NAMALWA (cell line): Measurements from ENCODE around the gene ACVR1C.

Experiments used
- DNase-seq: peaks from one replicate; pipeline ENCODE4 v3.0.0-alpha.2; 2015; ENCODE audit warnings: low spot score

Gene ACVR1C

DNA sequence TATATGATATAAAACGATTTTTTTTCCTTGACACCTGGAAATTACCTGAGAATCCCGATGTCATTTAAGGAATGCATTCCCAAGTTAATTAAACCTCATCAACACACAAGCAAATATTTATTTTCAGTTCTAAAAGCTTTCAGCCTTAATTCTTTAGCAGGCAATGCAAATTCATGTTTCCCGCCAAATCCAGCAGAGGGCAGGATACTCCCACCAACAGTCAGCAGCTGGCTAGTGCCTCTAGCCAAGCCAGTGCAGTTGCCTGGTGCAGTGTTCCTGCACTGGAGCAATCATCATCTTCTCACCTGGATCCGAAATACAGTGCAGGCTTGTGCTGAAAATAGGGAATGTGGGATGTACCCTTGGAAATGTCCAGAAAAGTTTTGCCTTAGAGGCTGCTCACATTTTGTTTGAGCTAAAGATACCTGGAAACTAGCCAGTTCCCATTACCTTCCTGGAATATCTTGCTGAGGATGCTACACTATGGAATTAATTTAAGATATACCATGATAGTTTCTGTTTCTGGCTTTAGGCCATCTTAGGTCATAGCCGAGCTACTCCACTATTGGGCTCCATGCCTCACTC, 136.4 kb downstream of the ACVR1C start:
- peak; percentile 81 for DNase-seq

DNA sequence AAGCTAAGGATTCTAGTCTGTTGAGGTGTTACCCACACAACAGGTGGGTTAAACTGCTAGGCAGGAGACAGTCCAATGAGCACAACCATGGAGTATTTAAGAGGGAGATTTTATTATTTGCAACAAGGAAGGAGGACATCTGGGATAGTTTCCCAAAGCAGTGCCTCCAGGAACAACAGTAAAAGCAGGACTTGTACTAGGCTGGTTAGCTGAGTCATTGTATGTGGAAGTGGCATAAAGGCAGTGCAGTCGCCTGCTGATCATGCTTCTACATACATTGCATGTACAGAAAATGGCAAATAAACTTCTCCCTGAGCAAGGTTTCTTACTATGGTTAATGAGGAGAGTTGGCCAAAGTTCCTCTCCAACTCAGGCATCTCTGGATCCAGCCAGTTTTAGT, 138.7 kb downstream of the ACVR1C start:
- DNase-seq, result no peak

DNA sequence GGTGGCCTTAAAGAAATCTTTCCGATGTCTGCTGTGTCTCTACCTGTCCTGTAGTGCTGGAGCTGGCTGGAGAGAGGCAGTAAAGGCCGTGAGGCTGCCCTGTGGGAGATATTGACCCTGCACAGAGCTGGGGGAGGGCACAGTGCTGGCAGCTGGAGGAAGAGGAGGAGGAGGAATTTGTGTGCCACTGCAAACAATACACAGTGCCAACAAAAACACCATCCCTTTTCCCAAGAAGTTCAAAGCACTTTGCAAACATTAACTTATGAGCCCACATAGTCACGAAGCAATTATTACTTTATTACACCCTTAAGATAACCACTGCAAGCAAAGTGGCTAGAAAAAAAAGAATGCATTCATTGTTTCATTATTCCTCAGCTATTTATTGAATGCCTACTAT, 139.8 kb downstream of the ACVR1C start:
- DNase-seq, result no peak

DNA sequence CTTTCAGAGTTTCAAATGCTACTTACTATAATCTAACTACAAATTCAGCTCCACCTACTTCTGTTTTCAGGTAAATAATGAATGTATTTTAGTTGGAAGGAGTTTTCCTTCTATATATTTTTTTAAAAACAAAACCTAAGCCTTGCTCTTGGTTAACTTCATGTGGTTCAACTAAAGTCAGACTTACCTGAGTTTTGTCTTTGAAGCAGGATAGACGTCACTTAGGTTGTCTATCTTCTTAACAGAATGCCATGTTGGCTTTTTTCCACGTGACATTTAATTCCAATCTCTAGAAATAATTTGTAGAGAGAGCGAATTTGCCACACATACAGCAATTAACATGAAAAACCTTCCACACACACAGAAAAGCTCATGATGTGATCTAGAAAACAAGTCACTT, 140.9 kb downstream of the ACVR1C start:
- no peak for DNase-seq

DNA sequence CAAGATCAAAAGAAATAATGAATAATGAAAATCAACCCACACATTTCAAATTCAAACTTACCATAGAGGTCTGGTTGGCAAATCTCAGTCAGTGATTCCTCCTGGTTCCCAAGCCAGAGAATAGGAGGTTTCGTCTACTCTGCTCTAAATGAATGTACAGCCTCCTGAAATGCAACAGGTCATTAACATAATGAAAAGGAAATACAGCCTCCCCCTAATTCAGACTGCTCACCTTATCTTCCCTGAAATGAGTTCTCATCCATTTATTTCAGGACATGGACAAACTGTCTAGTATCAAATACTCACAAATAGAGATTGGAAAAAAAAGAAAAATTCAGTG, 141.4 kb downstream of the ACVR1C start:
- no peak for DNase-seq

DNA sequence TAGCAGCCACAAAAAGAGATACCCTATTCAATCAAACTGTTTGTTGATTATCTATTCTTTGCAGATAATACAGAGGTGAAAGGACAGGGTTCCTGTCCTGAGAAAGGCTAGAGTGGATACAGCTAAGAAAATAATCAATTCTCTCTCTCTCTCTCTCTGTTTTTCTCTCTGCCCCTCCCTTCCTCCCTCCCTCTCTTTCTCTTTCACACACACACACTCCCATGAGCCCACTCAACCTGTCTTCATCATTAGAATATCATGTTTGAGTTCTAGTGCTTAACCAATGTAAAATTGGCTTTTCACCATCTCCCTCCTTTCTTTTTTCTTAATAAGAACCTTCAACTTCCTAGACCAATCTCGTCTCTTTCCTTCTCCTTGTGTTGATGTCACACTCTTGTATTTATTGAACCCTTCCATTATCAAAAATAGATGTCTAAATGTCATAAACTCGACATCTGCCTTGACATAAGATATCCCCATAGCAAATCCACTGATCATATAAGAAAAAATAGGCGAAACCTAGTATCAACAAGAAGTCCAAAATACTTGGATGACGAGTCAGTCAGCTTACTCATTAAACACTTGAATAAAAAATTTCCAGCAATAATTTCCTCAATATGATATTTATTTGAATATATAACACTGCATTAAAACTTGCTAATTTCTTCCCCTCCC, 141.9 kb downstream of the ACVR1C start:
- no peak for DNase-seq

DNA sequence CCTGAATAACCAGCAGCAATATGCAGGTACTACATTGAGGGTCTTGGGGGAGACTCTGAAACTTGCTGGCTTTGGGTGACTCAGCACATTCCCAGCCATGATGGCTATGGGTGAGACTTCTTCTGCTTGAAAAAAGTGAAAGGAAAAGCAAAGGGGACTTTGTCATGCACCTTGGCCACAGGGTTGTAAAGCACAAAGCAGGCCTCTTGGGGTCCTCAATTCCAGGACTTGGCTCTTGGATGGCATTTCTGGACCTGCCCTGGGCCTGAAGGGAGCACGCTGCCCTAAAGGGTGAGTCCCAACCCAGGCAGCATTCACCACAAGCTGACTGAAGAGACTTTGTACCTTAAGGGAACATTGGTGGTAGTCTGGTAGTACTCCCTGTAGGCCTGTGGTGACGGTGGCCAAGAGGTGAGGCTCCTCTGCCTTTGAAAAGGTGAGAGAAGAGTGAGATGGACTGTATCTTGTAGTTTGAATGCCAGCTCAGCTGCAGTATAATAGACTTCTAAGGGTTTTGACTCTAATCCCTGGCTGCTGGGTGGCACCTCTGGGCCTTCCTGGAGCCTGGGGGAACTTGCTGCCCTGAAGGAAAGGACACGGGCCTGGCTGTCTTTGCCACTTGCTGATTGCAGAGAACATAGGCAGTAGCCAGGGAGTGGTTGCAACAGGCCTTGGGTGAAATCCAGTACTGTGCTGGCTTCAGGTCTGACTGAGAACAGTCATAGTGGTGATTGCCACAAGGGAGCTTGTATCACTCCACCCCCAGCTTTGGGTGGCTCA, 148.3 kb downstream of the ACVR1C start:
- no peak for DNase-seq

DNA sequence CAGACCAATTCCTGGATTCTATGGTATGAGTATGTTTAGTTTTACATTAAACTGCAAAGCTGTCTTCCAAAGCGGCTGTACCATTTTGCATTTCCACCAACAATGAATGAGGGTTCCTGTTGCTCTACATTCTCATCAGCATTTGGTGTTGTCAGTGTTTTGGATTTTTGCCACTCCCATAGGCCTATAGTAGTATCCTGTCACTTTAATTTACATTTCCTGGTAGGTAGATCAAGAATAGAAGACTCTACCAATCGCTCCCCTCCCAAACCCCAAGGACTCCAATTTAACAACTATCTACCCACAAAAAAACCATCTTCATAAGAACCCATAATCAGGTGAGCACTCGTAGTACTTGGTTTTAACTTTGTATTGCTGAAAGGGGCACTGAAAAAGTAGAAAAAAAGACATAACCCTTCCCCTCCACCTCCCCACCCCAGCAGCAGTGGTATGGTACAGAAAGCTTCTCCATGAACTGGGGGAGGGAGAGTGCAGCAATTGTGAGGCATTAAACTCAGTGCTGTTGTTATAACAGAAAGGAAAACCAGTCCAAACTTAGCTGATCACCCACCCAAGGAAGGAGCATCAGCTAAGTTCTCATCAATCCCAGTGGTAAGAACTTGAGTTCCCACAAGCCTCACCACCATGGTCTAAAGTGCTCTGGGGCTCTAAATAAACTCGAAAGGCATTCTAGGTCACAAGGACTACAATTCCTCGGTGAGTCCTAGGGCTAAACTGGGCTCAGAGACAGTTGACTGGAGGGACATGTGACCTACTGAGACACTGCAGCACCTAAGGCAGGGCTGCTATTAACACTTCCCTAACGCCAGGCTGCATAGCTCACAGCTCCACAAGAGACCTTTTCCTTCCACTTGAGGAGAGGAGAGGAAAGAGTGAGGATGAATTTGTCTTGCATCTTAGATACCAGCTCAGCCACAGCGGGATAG, 149.3 kb downstream of the ACVR1C start:
- DNase-seq, result no peak

DNA sequence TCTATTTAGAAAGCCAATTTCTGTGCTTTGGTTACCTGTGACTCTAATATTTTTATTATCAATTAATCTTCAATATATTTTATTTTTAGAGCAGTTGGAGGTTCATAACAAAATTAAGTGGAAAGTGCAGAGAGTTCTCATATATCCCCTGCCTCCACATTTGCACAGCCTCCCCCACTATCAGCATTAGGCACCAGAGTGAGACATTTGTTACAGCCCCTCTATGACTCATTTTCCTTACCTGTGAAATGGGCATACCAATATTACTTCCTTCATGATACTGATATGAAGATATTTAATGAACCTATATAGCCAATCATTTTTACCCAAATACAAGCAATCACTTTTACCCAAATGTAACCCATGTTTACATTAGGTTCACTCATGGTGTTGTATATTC, 150.7 kb downstream of the ACVR1C start:
- no peak for DNase-seq

DNA sequence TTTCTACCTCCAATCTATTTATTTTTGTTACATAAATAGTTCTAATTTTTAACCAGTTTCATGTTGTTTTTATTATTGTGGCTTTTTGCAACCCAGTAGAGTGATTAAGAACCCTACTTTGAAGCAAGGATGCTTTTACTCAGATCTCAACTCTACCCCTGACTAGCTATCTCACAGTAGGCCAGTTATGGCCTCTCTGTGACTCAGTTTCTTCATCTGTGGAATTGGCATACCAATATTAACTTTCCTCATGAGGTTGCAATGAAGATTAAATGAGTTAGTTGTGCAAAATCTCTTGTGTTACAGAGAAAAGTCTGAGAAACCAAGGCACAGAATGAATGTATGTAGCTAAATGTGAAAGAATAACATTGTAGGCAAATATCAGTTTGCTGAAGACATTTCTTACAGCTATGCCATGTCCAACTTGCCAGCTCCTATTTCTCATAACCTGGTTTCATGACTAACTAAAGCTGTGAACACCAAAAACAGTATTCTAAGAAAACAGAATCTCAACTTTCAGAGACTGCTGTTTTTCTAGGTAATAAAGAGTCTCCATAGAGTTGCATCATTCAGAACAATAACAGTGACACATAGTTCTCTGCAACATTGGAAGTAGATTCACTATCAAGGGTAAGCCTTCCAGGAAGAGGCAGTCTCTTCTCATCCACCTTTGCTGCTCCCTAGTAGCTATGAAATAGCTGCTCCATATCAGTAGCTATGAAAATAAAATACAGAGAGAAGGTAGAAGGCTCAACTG, 151.5 kb downstream of the ACVR1C start:
- no peak for DNase-seq
